Measurements from ENCODE around the gene RBM39.

RBM39 gene

GRCh38 chr20:35735826-35736470, 6.1 kb downstream of the RBM39 start:
- Histone ChIP-seq H3K4me3 (ENCODE audit: low read depth, low read length, poor library complexity, severe bottlenecking) (no peak overlapping the region), H3F3A (ENCODE audit: insufficient read depth, low read length) (no peaks in the 10 kb centered on the region), H3K27me3 (ENCODE audit: insufficient read depth, low read length) (no peaks in the 10 kb centered on the region), H3K9me2 (ENCODE audit: low read depth, low read length) (no peaks in the 10 kb centered on the region), H3K27ac (ENCODE audit: low read depth, low read length, poor library complexity, severe bottlenecking) (no peak overlapping the region), H2AFZ (ENCODE audit: low read length) (no peak overlapping the region), H3K4me1 (ENCODE audit: insufficient read depth, low read length, severe bottlenecking) (peaks cover 36% of the 10 kb centered on the region), H4K20me1 (ENCODE audit: insufficient read depth, low read length) (peaks cover 13% of the 10 kb centered on the region; the same call in 1 of the 2 replicates), H3K79me2 (ENCODE audit: insufficient read depth, low read length) (peaks cover 90% of the 10 kb centered on the region), H3K36me3 (ENCODE audit: insufficient read depth, low read length) (peaks cover 99% of the 10 kb centered on the region), H3K4me2 (ENCODE audit: low read length) (no peak overlapping the region), H3K9me3 (ENCODE audit: low read length) (no peaks in the 10 kb centered on the region), H3K9ac (ENCODE audit: low read length) (no peak overlapping the region)
- TF ChIP-seq CTCF (IDR thresholded peaks at IDR 0.05; ENCODE audit: low read length) (no peak), EZH2 (IDR thresholded peaks at IDR 0.05; ENCODE audit: borderline replicate concordance, low read length) (no peak)

- no peak overlapping the region for H3K4me3 ChIP-seq (ENCODE audit: low read depth, low read length, poor library complexity, severe bottlenecking)
- H3K36me3 ChIP-seq (ENCODE audit: insufficient read depth, low read length), result peaks cover 100% of the 10 kb centered on the region
- peaks cover 29% of the 10 kb centered on the region for H3K4me1 ChIP-seq (ENCODE audit: insufficient read depth, low read length, severe bottlenecking)
- H3K9me3 ChIP-seq (ENCODE audit: low read length), result no peaks in the 10 kb centered on the region
- H4K20me1 ChIP-seq (ENCODE audit: insufficient read depth, low read length), result peaks cover 13% of the 10 kb centered on the region; the same call in 1 of the 2 replicates
- TF ChIP-seq EZH2 (IDR thresholded peaks at IDR 0.05; ENCODE audit: borderline replicate concordance, low read length) (no peak), CTCF (IDR thresholded peaks at IDR 0.05; ENCODE audit: low read length) (no peak)
- no peak overlapping the region for H2AFZ ChIP-seq (ENCODE audit: low read length)
- H3K79me2 ChIP-seq (ENCODE audit: insufficient read depth, low read length), result peaks cover 90% of the 10 kb centered on the region
- no peak overlapping the region for H3K9ac ChIP-seq (ENCODE audit: low read length)
- no peak overlapping the region for H3K4me2 ChIP-seq (ENCODE audit: low read length)
- no peak overlapping the region for H3K27ac ChIP-seq (ENCODE audit: low read depth, low read length, poor library complexity, severe bottlenecking)
- H3K9me2 ChIP-seq (ENCODE audit: low read depth, low read length), result no peaks in the 10 kb centered on the region
- H3F3A ChIP-seq (ENCODE audit: insufficient read depth, low read length), result no peaks in the 10 kb centered on the region
- no peaks in the 10 kb centered on the region for H3K27me3 ChIP-seq (ENCODE audit: insufficient read depth, low read length)
Measured at GRCh38 chr20:35734777-35735649, 7.0 kb downstream of the RBM39 start.

DNA sequence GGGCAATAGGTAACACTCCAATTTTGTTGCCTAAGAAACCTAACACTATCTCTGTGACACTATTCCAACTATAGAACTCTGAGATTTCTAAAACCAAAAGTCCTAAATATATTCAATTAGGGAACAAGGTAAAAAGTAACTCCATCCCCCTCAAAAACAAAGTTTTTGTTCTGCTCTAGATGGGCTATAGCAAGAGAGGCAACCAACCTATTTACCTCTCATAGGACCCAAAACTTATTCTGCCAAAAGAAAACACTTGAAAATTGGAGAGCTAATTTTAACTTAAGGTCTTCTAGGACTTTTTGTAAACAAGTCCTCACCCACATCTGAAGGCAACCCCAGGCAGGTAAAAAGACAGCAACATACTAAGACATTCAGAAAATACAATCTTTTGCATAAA, 7.7 kb downstream of the RBM39 start:
- H2AFZ ChIP-seq (ENCODE audit: low read length), result no peak overlapping the region
- no peak for TF ChIP-seq EZH2 (IDR thresholded peaks at IDR 0.05; ENCODE audit: borderline replicate concordance, low read length)
- TF ChIP-seq CTCF (IDR thresholded peaks at IDR 0.05; ENCODE audit: low read length), result no peak
- no peaks in the 10 kb centered on the region for H3K9me3 ChIP-seq (ENCODE audit: low read length)
- no peaks in the 10 kb centered on the region for H3K9me2 ChIP-seq (ENCODE audit: low read depth, low read length)
- H3K27me3 ChIP-seq (ENCODE audit: insufficient read depth, low read length), result no peaks in the 10 kb centered on the region
- peaks cover 100% of the 10 kb centered on the region for H3K36me3 ChIP-seq (ENCODE audit: insufficient read depth, low read length)
- H3K4me1 ChIP-seq (ENCODE audit: insufficient read depth, low read length, severe bottlenecking), result peaks cover 22% of the 10 kb centered on the region
- no peak overlapping the region for H3K4me2 ChIP-seq (ENCODE audit: low read length)
- H3K4me3 ChIP-seq (ENCODE audit: low read depth, low read length, poor library complexity, severe bottlenecking), result no peak overlapping the region
- no peak overlapping the region for H3K27ac ChIP-seq (ENCODE audit: low read depth, low read length, poor library complexity, severe bottlenecking)
- H3K9ac ChIP-seq (ENCODE audit: low read length), result no peak overlapping the region
- peaks cover 90% of the 10 kb centered on the region for H3K79me2 ChIP-seq (ENCODE audit: insufficient read depth, low read length)
- peaks cover 11% of the 10 kb centered on the region; the same call in 1 of the 2 replicates for H4K20me1 ChIP-seq (ENCODE audit: insufficient read depth, low read length)
- no peaks in the 10 kb centered on the region for H3F3A ChIP-seq (ENCODE audit: insufficient read depth, low read length)

Measured in OCI-LY1 (cell line).